A375 (cell line): ENCODE measurements around the gene GLYATL2. TPM values are rescaled to one million over a fixed set of nuclear protein-coding genes. Genes with fewer than 3 reads are reported as not detected.

Experiments
- total RNA-seq: library from RNA; depleted of rRNA; stranded (reverse); fragments of >200 nt; shearing (Covaris generic); gene quantifications from 2 replicates; pipeline ENCODE4 v1.2.3, GENCODE V29; 2014; rRNA removed

GLYATL2 gene, protein sequence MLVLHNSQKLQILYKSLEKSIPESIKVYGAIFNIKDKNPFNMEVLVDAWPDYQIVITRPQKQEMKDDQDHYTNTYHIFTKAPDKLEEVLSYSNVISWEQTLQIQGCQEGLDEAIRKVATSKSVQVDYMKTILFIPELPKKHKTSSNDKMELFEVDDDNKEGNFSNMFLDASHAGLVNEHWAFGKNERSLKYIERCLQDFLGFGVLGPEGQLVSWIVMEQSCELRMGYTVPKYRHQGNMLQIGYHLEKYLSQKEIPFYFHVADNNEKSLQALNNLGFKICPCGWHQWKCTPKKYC
- 0.66 and 1.4 TPM in 2 replicates for total RNA-seq

GRCh38 chr11:58844361-58845005 is at the start of gene GLYATL2:
GLYATL2 (minus strand) TSS chr11:58844704; CDS start chr11:58839612, 5,092 bp downstream.

Other genes starting within 250 kb of the GLYATL2 start
- gene CNTF, start 222.0 kb downstream of the GLYATL2 start, total RNA-seq = 3.9 and 5.5 TPM in 2 replicates
- not detected in 2 replicates for gene GLYAT, start 112.8 kb downstream of the GLYATL2 start, total RNA-seq
- 0.16 and 0.26 TPM in 2 replicates for gene GLYATL1, start 94.8 kb upstream of the GLYATL2 start, total RNA-seq
- gene GLYATL1B, start 241.6 kb upstream of the GLYATL2 start, total RNA-seq = not detected in 2 replicates